Transverse colon (tissue), 4 donors: ENCODE data around the gene CCNF.
A peak's percentile ranks its signal among the peaks of the same experiment; 100 is the strongest.

Source experiments
- CTCF ChIP-seq, 5 experiments: fragments of 200-600 bp in 3 of 5; fragments of 450-650 bp in 2 of 5; sonication (generic) in 3 of 5; IDR thresholded peaks; 1 replicate in 2 of 5; 2 replicates in 3 of 5; pipeline ENCODE4 v1.5.1; 2016 to 2017; ENCODE audit warnings: antibody characterized with exemption in 5 of 5, inconsistent platforms in 3 of 5, mild to moderate bottlenecking in 2 of 5, moderate library complexity in 1 of 5
- EP300 ChIP-seq: sonication (generic); formaldehyde crosslinking; IDR thresholded peaks from one replicate; pipeline ENCODE4 v1.6.1; 2017; ENCODE audit warnings: antibody characterized with exemption, low read depth
- POLR2A ChIP-seq: fragments of 450-650 bp; IDR thresholded peaks from one replicate; pipeline ENCODE4 v1.6.1; 2016; ENCODE audit warnings: antibody characterized with exemption, mild to moderate bottlenecking, moderate library complexity
- POLR2AphosphoS5 ChIP-seq, 3 donors: sonication (generic); formaldehyde crosslinking; IDR thresholded peaks; one replicate each; pipeline ENCODE4 v1.6.1; 2016; ENCODE audit warnings: antibody characterized with exemption in 3 of 3

- TF ChIP-seq POLR2AphosphoS5 (IDR thresholded peaks at IDR 0.05), result peak in 2 of 3 donors; percentile 11 to 35
- peak in 1 of 5 experiments; percentile 5 for TF ChIP-seq CTCF (IDR thresholded peaks at IDR 0.05)
- no peak for TF ChIP-seq POLR2A
- no peak for TF ChIP-seq EP300
Observed at GRCh38 chr16:2467528-2468232, 38.4 kb downstream of the CCNF start.
